Activated CD4-positive, alpha-beta T cell treated with anti-CD3 and anti-CD28 coated beads, Interleukin-2, Interleukin-4, amounts not matched to agents 100 ng/mL and 50 ng/mL, durations not matched to agents 16 hours and 8 hours (primary cell): ENCODE measurements around the gene RNPC3.
"Not testable (repeated sequence)": the region's sequence is repeated elsewhere in the genome, so short reads cannot be mapped to it uniquely, and the experiment has no call there.

Experiments
- DNase-seq: peaks from one replicate; pipeline ENCODE4 v3.0.0-alpha.2; 2020; ENCODE audit warnings: low spot score

Gene RNPC3

DNA sequence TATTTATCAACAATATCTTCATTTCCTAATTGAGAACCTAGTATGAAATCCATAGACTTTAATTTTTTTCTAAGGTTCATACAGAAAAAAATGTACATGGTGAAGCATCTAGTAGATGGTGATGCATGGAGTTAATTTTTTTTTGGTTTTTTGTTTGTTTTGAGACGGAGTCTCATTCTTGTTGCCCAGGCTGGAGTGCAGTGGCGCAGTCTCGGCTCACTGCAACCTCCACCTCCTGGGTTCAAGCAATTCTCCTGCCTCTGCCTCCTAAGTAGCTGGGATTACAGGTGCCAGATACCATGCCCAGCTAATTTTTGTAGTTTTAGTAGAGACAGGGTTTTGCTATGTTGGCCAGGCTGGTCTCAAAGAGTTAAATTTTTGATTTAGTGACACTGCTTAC lies 35.6 kb downstream of the RNPC3 start:
- DNase-seq: not testable (repeated sequence)

DNA sequence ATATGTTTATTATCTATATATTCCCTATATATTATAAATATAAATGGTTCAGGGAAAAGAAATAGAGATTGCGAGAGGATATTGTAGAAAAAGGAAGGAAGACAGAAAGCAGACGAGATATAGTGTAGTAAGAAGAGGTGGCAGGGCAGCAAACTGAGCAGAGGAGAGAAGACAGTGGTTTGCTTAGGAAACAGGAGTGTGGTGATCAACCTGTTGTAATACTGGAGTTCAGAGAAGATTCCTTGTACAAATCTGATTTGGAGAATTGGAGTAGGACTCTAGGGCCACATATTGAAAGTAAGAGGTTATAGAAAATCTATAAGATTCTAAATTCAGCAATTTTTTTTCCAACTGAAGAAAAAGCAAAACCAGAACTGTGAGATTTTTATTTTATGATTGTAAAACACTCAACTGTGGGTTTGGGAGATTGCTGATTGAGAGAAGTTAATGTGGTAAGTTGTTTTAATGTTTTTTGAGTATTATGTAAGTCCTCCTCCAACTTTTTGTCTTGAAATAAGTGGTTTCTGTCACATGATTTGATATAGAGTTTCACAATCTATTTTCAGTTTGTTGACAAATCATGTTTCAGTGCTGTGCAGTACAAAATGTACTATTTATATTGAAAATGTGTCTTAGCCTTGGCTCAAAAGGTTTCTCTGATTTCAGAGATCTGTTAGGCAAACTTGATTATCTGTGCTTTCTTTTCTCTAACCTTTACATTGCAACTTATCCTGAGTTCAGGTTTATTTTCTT lies 36.3 kb downstream of the RNPC3 start:
- no peak for DNase-seq

DNA sequence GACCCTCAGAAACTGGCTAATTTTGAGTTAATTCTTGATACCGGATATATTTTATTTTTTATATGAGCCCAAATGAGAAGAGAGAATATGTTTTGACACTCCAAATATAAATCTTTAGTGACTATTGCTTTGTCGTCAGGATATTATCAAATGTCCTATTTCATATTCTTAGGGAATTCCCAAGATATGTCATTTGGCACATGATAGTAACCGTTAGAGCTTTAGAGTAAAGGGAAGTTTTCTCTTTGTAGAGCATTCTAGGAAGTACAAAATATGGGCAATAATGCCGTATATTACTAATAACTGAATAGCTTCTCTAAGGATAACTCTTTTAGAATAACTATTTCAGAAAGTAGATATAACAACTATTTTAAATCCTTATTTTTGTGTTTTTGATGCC lies 37.6 kb downstream of the RNPC3 start:
- DNase-seq: no peak

GRCh38 chr1:103569493-103569892 lies 44.0 kb downstream of the RNPC3 start:
- no peak for DNase-seq

DNA sequence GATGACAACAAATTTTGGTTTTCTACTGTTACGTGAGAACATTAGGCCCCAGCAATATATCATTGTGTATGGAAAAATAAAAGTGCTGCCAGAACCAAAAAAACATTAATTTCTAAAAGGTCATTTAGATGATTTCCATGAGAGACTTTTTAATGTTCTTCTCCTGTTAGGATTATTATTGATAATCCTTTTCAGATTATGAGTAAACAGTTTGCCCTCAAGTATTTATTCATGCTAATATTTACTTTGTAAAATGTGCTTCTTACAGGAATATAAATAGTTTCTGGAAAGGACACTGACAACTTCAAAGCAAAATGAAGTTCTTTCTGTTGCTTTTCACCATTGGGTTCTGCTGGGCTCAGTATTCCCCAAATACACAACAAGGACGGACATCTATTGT lies 45.8 kb downstream of the RNPC3 start, which contains the start of gene AMY2B:
TSS of gene AMY2B (plus strand) at position 301 of the 400 bp plus-strand sequence. CDS start at position 315, 14 bp downstream.
- not testable (repeated sequence) for DNase-seq

GRCh38 chr1:103576065-103576464 lies 50.6 kb downstream of the RNPC3 start:
- DNase-seq: no peak

DNA sequence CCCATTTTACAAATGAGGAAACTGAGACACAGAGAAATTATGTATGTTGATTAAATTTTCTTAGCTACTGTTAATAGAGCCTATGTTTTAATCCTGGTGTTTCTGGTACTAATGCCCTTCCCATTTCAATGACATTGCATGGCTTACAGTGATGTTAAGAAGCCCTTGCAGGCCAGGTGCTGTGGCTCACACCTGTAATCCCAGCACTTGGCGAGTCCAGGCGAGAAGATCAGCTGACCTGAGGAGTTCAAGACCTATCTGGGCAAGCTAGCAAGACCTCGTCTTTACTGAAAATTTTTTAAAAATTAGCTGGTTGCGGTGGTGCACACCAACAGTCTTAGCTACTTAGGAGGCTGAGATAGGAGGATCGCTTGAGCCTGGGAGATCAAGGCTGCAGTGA lies 51.3 kb downstream of the RNPC3 start:
- not testable (repeated sequence) for DNase-seq

DNA sequence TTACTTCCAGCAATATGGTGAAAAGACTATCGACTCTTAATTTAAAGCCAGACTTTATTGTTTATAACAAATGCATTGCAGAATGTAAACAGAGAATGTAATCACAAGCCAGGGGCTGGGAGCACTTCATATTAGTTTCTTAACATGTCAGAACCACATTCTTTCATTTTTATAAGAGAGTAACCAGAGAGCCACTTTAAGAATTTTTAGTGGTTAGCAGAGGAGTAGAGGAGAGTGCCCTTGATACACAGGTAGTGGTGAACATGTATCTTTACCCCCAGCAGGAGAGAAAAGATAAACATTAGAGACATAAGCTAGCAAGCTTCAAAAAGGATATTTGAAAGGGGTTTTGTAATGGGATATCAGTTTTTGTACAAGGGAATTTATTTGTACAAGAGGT lies 57.0 kb downstream of the RNPC3 start:
- no peak for DNase-seq

GRCh38 chr1:103583887-103584286 lies 58.4 kb downstream of the RNPC3 start:
- DNase-seq: no peak

- DNase-seq: no peak
Observed at GRCh38 chr1:103584537-103584936, 59.0 kb downstream of the RNPC3 start.

DNA sequence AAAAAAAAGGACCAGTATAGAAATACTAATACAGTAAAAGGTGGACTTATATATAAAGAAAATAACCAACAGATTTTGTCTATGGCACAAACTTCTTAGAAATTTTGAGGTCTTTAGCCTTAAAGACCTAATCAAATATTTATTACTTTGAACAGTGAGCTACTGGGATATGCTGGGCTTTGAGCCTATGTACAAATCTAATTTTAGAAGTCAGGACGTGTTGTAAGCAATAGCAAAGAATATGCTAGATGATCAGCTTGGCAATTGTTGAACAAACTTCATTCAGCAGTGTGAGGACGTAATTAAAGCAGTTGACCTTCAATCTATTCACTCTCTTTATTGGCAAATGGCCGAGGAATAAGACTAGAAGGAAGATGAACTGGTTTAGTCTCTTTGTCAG lies 77.2 kb downstream of the RNPC3 start:
- DNase-seq: not testable (repeated sequence)
